HL-60 (cell line): Measurements from ENCODE around the gene SARDH.

ENCODE experiments used
- DNase-seq, 2 experiments: peaks; one replicate each; pipeline ENCODE4 v3.0.0-alpha.2; 2010 to 2020; ENCODE audit warnings: low read depth in 1 of 2, low spot score in 1 of 2
- H3K27ac ChIP-seq: fragments of 250-450 bp; sonication (Bioruptor Pico); replicated peaks from 2 replicates; pipeline ENCODE4 v1.5.1; 2020; ENCODE audit warnings: mild to moderate bottlenecking, moderate library complexity
- H3K27me3 ChIP-seq: fragments of 250-450 bp; sonication (Bioruptor Pico); 2 replicates; pipeline ENCODE4 v1.5.1; 2021; ENCODE audit warnings: mild to moderate bottlenecking, moderate library complexity; ENCODE audit not compliant: insufficient read depth, poor library complexity, severe bottlenecking
- H3K4me3 ChIP-seq: replicated peaks from 2 replicates; pipeline ENCODE4 v1.5.1; 2011; ENCODE audit warnings: mild to moderate bottlenecking, control low read depth, low read length; ENCODE audit not compliant: insufficient read depth
- CTCF ChIP-seq: IDR thresholded peaks from one replicate; pipeline ENCODE4 v1.5.1; 2011; ENCODE audit warnings: low read length, control low read depth, inconsistent platforms; ENCODE audit not compliant: insufficient read depth
- GABPA ChIP-seq: IDR thresholded peaks from 2 replicates; pipeline ENCODE4 v1.6.1; 2012; ENCODE audit warnings: low read depth
- POLR2AphosphoS5 ChIP-seq: IDR thresholded peaks from 2 replicates; pipeline ENCODE4 v1.6.1; 2012; ENCODE audit warnings: low read depth
- REST ChIP-seq: IDR thresholded peaks from 2 replicates; pipeline ENCODE4 v1.6.1; 2012; ENCODE audit warnings: low read depth; ENCODE audit not compliant: insufficient replicate concordance
- SPI1 ChIP-seq: IDR thresholded peaks from 2 replicates; pipeline ENCODE4 v1.6.1; 2012; ENCODE audit warnings: low read depth, mild to moderate bottlenecking, borderline replicate concordance

The SARDH gene

GRCh38 chr9:133685653-133686609, 52.2 kb downstream of the SARDH start:
- no peak overlapping the region for H3K27ac ChIP-seq

GRCh38 chr9:133684936-133685361, 53.2 kb downstream of the SARDH start:
- no peak overlapping the region for H3K27ac ChIP-seq
- DNase-seq: no peak
- H3K4me3 ChIP-seq: no peak overlapping the region
- TF ChIP-seq POLR2AphosphoS5 (no peak), GABPA (no peak), REST (no peak), SPI1 (no peak), CTCF (no peak)
- no peaks in the 10 kb centered on the region for H3K27me3 ChIP-seq

More at GRCh38 chr9:133685653-133686609, 52.2 kb downstream of the SARDH start:
- no peak for DNase-seq
- H3K27me3 ChIP-seq: no peaks in the 10 kb centered on the region
- TF ChIP-seq SPI1: no peak
- no peak overlapping the region for H3K4me3 ChIP-seq

GRCh38 chr9:133684121-133684935, 53.8 kb downstream of the SARDH start:
- Histone ChIP-seq H3K27me3 (no peaks in the 10 kb centered on the region), H3K4me3 (no peak overlapping the region), H3K27ac (no peak overlapping the region)
- DNase-seq: no peak
- TF ChIP-seq CTCF (no peak), POLR2AphosphoS5 (no peak), REST (no peak), SPI1 (no peak), GABPA (no peak)

- DNase-seq: no peak
- no peak for TF ChIP-seq REST
- TF ChIP-seq SPI1: no peak
- TF ChIP-seq POLR2AphosphoS5: no peak
- TF ChIP-seq GABPA: no peak
- TF ChIP-seq CTCF: no peak
- no peak overlapping the region for H3K27ac ChIP-seq
- no peak overlapping the region for H3K4me3 ChIP-seq
- no peaks in the 10 kb centered on the region for H3K27me3 ChIP-seq
Measured at GRCh38 chr9:133683586-133684120, 54.5 kb downstream of the SARDH start.
